Measurements from ENCODE around the gene MBOAT1. TPM values are rescaled to one million over a fixed set of nuclear protein-coding genes. Genes with fewer than 3 reads are reported as not detected.

Gene MBOAT1
- total and polyA plus RNA-seq, 3 experiments from 2014 or later, result 3.2 to 12.5 (median 11.6) TPM

GRCh38 chr6:20198156-20198774 lies 14.0 kb downstream of the MBOAT1 start:
- Histone ChIP-seq H3K4me1 (ENCODE audit: insufficient read depth, low read length) (no peaks in the 10 kb centered on the region), H3K36me3 (ENCODE audit: insufficient read depth, low read length) (no peaks in the 10 kb centered on the region), H3K27me3 (ENCODE audit: insufficient read depth, low read length, poor library complexity, severe bottlenecking) (no peaks in the 10 kb centered on the region), H3K27ac (ENCODE audit: low read depth, low read length) (no peak overlapping the region), H3K4me3 (ENCODE audit: low read length) (no peak overlapping the region), H3K9me3 (ENCODE audit: low read length) (no peaks in the 10 kb centered on the region)
- peaks cover 4 to 12% (median 8%) of the 10 kb centered on the region in 3 donors for H3K36me3 Mint-ChIP-seq
- H3K27ac Mint-ChIP-seq, result peak overlapping the region in 2 of 8 donors; percentile 22 to 87
- no peaks in the 10 kb centered on the region for H3K9me3 Mint-ChIP-seq
- ChIA-PET CTCF (interaction anchor here (1.1 to 1.9 kb wide), 2 partner anchors 10 to 72 kb away, joined by 3 to 4 read pairs; no protein-coding TSS in a partner anchor), POLR2A (interaction anchor here (0.6 to 0.7 kb wide), 2 partner anchors 14 to 596 kb away, joined by 3 to 4 read pairs; partner anchors contain the start of gene MBOAT1)
- no peak for DNase-seq
- H3K27me3 Mint-ChIP-seq, result no peaks in the 10 kb centered on the region
- peaks cover 17 to 48% (median 40%) of the 10 kb centered on the region in 3 donors for H3K4me1 Mint-ChIP-seq
- no peak overlapping the region for H3K4me3 Mint-ChIP-seq

DNA sequence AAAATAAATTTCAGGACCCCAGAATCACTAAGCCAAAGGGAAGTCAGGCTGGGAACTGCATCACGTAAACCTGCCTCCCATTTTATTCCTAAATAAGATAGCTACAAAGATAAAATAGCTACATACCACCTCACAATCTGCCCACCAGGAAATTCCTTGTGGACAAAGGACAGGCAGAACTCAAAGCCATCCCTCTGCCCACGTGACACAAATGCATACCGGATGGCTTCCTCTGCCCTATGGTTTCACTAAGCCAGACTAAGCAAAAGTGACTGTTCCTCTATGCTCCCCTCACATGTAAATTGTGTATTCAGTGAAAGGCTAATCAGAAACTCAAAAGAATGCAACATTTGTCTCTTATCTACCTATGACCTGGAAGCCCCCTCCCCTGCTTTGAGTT lies 15.0 kb downstream of the MBOAT1 start:
- CTCF ChIA-PET, result interaction anchor here (1.9 kb wide), 1 partner anchor 11 kb away, joined by 4 read pairs; no protein-coding TSS in a partner anchor
- H3K36me3 Mint-ChIP-seq, result peaks cover 4 to 13% (median 8%) of the 10 kb centered on the region in 3 donors
- H3K4me3 ChIP-seq (ENCODE audit: low read length), result no peak overlapping the region
- no peaks in the 10 kb centered on the region for H3K9me3 Mint-ChIP-seq
- peak overlapping the region in 1 of 8 donors; percentile 43 for H3K27ac Mint-ChIP-seq
- peaks cover 20 to 47% (median 36%) of the 10 kb centered on the region in 3 donors for H3K4me1 Mint-ChIP-seq
- H3K27ac ChIP-seq (ENCODE audit: low read depth, low read length), result no peak overlapping the region
- no peaks in the 10 kb centered on the region for H3K4me1 ChIP-seq (ENCODE audit: insufficient read depth, low read length)
- H3K27me3 Mint-ChIP-seq, result no peaks in the 10 kb centered on the region
- no peak for DNase-seq
- no peak overlapping the region for H3K4me3 Mint-ChIP-seq
- no peaks in the 10 kb centered on the region for H3K9me3 ChIP-seq (ENCODE audit: low read length)
- no peaks in the 10 kb centered on the region for H3K27me3 ChIP-seq (ENCODE audit: insufficient read depth, low read length, poor library complexity, severe bottlenecking)
- POLR2A ChIA-PET, result no interaction called here
- no peaks in the 10 kb centered on the region for H3K36me3 ChIP-seq (ENCODE audit: insufficient read depth, low read length)

DNA sequence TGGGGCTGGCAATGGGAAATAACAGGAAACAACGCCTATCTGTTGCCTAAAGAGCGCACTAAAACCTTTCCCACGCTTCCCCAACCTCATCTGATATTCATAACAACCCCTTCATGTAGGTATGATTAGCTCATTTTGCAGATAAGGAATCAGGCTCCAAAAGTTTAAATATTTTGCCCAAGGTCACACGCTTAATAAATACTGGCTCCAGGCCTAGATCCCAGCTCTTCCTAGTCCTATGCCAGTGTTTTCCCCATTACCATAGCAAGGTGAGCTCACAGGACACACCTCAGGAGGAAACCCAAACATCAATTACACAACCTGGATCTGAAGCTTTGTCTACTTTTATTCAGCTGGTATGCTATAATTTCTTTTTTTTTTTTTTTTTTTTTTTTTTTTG lies 19.6 kb downstream of the MBOAT1 start:
- Mint-ChIP-seq H3K4me3 (no peak overlapping the region), H3K9me3 (no peaks in the 10 kb centered on the region), H3K36me3 (peaks cover 0 to 6% (median 5%) of the 10 kb centered on the region in 3 donors), H3K4me1 (peaks cover 16 to 36% (median 19%) of the 10 kb centered on the region in 3 donors), H3K27me3 (peaks cover 0 to 2% of the 10 kb centered on the region in 2 donors), H3K27ac (no peak overlapping the region)
- Histone ChIP-seq H3K27me3 (ENCODE audit: insufficient read depth, low read length, poor library complexity, severe bottlenecking) (no peaks in the 10 kb centered on the region), H3K36me3 (ENCODE audit: insufficient read depth, low read length) (no peaks in the 10 kb centered on the region), H3K4me3 (ENCODE audit: low read length) (no peak overlapping the region), H3K4me1 (ENCODE audit: insufficient read depth, low read length) (no peaks in the 10 kb centered on the region), H3K27ac (ENCODE audit: low read depth, low read length) (no peak overlapping the region), H3K9me3 (ENCODE audit: low read length) (no peaks in the 10 kb centered on the region)
- ChIA-PET CTCF (no interaction called here), POLR2A (no interaction called here)
- DNase-seq, result no peak

DNA sequence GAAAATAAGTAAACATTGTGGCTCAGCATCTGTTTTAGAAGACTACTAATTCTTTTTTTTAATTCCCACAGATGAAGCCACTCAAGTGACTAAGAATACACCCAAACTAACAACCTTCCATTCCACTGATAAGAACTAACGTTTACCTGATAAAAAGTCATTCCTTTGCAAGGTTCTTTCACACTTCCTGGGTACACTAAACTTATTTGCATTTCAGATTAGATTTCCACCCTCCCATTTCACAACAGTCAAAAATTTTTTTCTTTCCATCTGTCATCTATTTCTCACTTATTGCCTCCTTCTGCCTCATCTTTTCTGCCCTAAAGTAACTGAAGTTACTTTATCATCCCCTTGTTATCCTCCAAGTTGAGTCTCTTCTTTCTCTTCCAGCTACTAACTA lies 20.3 kb downstream of the MBOAT1 start:
- no peak overlapping the region for H3K4me3 Mint-ChIP-seq
- CTCF ChIA-PET, result no interaction called here

DNA sequence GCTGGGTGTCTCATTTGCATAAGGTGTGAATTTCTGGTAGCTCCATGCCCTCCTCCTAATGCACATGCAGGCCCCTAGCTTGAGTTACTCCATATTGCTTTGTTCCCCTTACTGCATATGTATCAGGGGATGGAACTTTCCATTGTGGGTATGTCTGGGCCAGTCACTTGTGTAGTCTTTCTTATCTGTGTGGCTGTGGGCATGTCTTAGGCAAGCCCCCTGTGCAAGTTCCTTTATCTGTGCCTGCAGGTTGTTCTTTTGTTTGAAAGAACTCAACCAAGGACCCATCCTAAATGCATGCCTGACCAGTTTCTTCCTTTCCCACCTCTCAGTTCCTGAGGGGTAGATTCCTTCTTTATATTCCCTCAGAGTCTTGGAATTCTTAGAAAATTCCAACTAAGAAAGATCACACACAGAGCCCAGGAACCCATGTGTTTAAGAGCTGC lies 23.6 kb downstream of the MBOAT1 start:
- CTCF ChIA-PET, result no interaction called here

More for the DNA sequence above, 20.3 kb downstream of the MBOAT1 start:
- no peak overlapping the region for H3K4me3 ChIP-seq (ENCODE audit: low read length)
- Mint-ChIP-seq H3K27ac (peak overlapping the region in 2 of 8 donors; percentile 1 to 6), H3K36me3 (peaks cover 0 to 10% (median 5%) of the 10 kb centered on the region in 3 donors), H3K4me1 (peaks cover 14 to 33% (median 15%) of the 10 kb centered on the region in 3 donors), H3K27me3 (peaks cover 0 to 2% of the 10 kb centered on the region in 2 donors), H3K9me3 (no peaks in the 10 kb centered on the region)
- no peaks in the 10 kb centered on the region for H3K36me3 ChIP-seq (ENCODE audit: insufficient read depth, low read length)
- H3K9me3 ChIP-seq (ENCODE audit: low read length), result no peaks in the 10 kb centered on the region
- POLR2A ChIA-PET, result no interaction called here
- H3K4me1 ChIP-seq (ENCODE audit: insufficient read depth, low read length), result no peaks in the 10 kb centered on the region
- no peak overlapping the region for H3K27ac ChIP-seq (ENCODE audit: low read depth, low read length)
- H3K27me3 ChIP-seq (ENCODE audit: insufficient read depth, low read length, poor library complexity, severe bottlenecking), result no peaks in the 10 kb centered on the region
- DNase-seq, result no peak

GRCh38 chr6:20186981-20187380 lies 25.3 kb downstream of the MBOAT1 start:
- no peaks in the 10 kb centered on the region for H3K36me3 ChIP-seq (ENCODE audit: insufficient read depth, low read length)
- peaks cover 0 to 2% of the 10 kb centered on the region in 2 donors for H3K27me3 Mint-ChIP-seq
- H3K4me1 ChIP-seq (ENCODE audit: insufficient read depth, low read length), result no peaks in the 10 kb centered on the region
- ChIA-PET POLR2A (no interaction called here), CTCF (no interaction called here)
- no peak overlapping the region for H3K4me3 Mint-ChIP-seq
- H3K4me1 Mint-ChIP-seq, result peaks cover 10 to 30% (median 20%) of the 10 kb centered on the region in 3 donors
- no peak for DNase-seq
- no peaks in the 10 kb centered on the region for H3K9me3 Mint-ChIP-seq
- H3K27ac Mint-ChIP-seq, result peak overlapping the region in 1 of 8 donors; percentile 12
- H3K27me3 ChIP-seq (ENCODE audit: insufficient read depth, low read length, poor library complexity, severe bottlenecking), result no peaks in the 10 kb centered on the region
- no peak overlapping the region for H3K27ac ChIP-seq (ENCODE audit: low read depth, low read length)
- peaks cover 13 to 29% (median 18%) of the 10 kb centered on the region in 3 donors for H3K36me3 Mint-ChIP-seq
- no peaks in the 10 kb centered on the region for H3K9me3 ChIP-seq (ENCODE audit: low read length)
- no peak overlapping the region for H3K4me3 ChIP-seq (ENCODE audit: low read length)

More for the DNA sequence above, 23.6 kb downstream of the MBOAT1 start:
- Mint-ChIP-seq H3K36me3 (peaks cover 6 to 27% (median 9%) of the 10 kb centered on the region in 3 donors), H3K9me3 (no peaks in the 10 kb centered on the region), H3K27me3 (peaks cover 0 to 2% of the 10 kb centered on the region in 2 donors), H3K27ac (no peak overlapping the region), H3K4me3 (no peak overlapping the region), H3K4me1 (peaks cover 11 to 29% (median 18%) of the 10 kb centered on the region in 3 donors)
- no peaks in the 10 kb centered on the region for H3K27me3 ChIP-seq (ENCODE audit: insufficient read depth, low read length, poor library complexity, severe bottlenecking)
- H3K4me1 ChIP-seq (ENCODE audit: insufficient read depth, low read length), result no peaks in the 10 kb centered on the region
- H3K27ac ChIP-seq (ENCODE audit: low read depth, low read length), result no peak overlapping the region
- POLR2A ChIA-PET, result no interaction called here
- DNase-seq, result no peak
- H3K4me3 ChIP-seq (ENCODE audit: low read length), result no peak overlapping the region
- no peaks in the 10 kb centered on the region for H3K9me3 ChIP-seq (ENCODE audit: low read length)
- no peaks in the 10 kb centered on the region for H3K36me3 ChIP-seq (ENCODE audit: insufficient read depth, low read length)

DNA sequence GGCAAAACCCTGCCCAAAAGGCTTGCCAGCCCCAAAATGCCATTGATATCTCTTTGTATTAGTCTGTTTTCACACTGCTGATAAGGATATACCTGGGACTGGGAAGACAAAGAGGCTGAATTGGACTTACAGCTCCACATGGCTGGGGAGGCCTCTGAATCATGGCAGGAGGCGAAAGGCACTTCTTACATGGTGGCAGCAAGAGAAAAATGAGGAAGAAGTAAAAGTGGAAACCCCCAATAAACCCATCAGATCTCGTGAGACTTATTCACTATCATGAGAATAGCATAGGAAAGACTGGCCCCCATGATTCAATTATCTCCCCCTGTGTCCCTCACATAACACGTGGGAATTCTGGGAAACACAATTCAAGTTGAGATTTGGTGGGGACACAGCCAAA lies 28.6 kb downstream of the MBOAT1 start:
- peaks cover 22 to 37% (median 24%) of the 10 kb centered on the region in 3 donors for H3K36me3 Mint-ChIP-seq
- no peaks in the 10 kb centered on the region for H3K27me3 ChIP-seq (ENCODE audit: insufficient read depth, low read length, poor library complexity, severe bottlenecking)
- no peak for DNase-seq
- H3K27ac Mint-ChIP-seq, result peak overlapping the region in 1 of 8 donors; percentile 63
- no peak overlapping the region for H3K27ac ChIP-seq (ENCODE audit: low read depth, low read length)
- H3K4me1 Mint-ChIP-seq, result peaks cover 7 to 23% (median 21%) of the 10 kb centered on the region in 3 donors
- H3K4me1 ChIP-seq (ENCODE audit: insufficient read depth, low read length), result no peaks in the 10 kb centered on the region
- H3K4me3 Mint-ChIP-seq, result no peak overlapping the region
- POLR2A ChIA-PET, result no interaction called here
- CTCF ChIA-PET, result no interaction called here
- H3K9me3 Mint-ChIP-seq, result no peaks in the 10 kb centered on the region
- no peaks in the 10 kb centered on the region for H3K9me3 ChIP-seq (ENCODE audit: low read length)
- H3K36me3 ChIP-seq (ENCODE audit: insufficient read depth, low read length), result no peaks in the 10 kb centered on the region
- no peak overlapping the region for H3K4me3 ChIP-seq (ENCODE audit: low read length)
- no peaks in the 10 kb centered on the region for H3K27me3 Mint-ChIP-seq

DNA sequence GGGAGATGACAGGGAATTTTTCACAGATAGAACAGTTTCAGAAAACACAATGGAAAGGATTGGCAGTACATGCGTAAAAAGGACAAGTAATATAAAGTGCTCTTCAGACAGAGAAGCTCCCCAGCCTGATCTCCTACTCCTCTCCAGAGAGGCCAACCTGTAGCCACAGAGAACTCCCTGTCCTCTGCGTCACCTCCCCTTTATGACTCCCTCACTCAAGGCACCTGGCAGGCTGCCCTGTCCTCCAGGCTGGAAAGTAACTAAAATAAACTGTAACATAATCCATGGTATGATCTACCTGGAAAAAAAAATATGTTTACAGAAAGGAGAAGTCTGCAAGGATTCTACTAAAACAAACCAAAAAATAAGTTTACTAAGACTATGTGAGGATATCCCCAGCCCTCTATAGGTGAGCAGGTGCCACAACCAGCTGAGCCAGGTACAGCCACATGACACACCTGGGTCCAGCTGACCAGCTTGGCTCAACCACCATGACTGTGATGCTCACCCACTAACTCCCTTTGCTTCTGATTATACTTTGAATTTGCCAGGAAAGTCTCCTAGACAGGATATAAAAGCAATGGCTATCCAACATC lies 29.2 kb downstream of the MBOAT1 start:
- no peaks in the 10 kb centered on the region for H3K36me3 ChIP-seq (ENCODE audit: insufficient read depth, low read length)
- CTCF ChIA-PET, result no interaction called here
- H3K9me3 ChIP-seq (ENCODE audit: low read length), result no peaks in the 10 kb centered on the region
- no peaks in the 10 kb centered on the region for H3K4me1 ChIP-seq (ENCODE audit: insufficient read depth, low read length)
- Mint-ChIP-seq H3K9me3 (no peaks in the 10 kb centered on the region), H3K27me3 (no peaks in the 10 kb centered on the region), H3K4me1 (peaks cover 7 to 22% (median 21%) of the 10 kb centered on the region in 3 donors), H3K36me3 (peaks cover 22 to 37% (median 24%) of the 10 kb centered on the region in 3 donors), H3K27ac (peak overlapping the region in 1 of 8 donors; percentile 48), H3K4me3 (no peak overlapping the region)
- POLR2A ChIA-PET, result interaction anchor here (0.5 kb wide), 1 partner anchor 84 kb away, joined by 6 read pairs; no protein-coding TSS in a partner anchor
- H3K4me3 ChIP-seq (ENCODE audit: low read length), result no peak overlapping the region
- DNase-seq, result no peak
- H3K27me3 ChIP-seq (ENCODE audit: insufficient read depth, low read length, poor library complexity, severe bottlenecking), result no peaks in the 10 kb centered on the region
- no peak overlapping the region for H3K27ac ChIP-seq (ENCODE audit: low read depth, low read length)

All from CD8-positive, alpha-beta memory T cell (primary cell).